Ovary (tissue), 9 donors: Measurements from ENCODE around the gene COX14. TPM values are rescaled to one million over a fixed set of nuclear protein-coding genes. Genes with fewer than 3 reads are reported as not detected.

Source experiments
- DNase-seq, 5 donors: peaks; one replicate each; pipeline ENCODE4 v3.0.0-alpha.2; 2019 to 2020
- H3K27ac ChIP-seq, 2 donors: fragments of 200-600 bp; one replicate each; pipeline versions ENCODE4 v1.5.1 to v1.8.0; 2019 to 2022
- H3K27me3 ChIP-seq: fragments of 200-600 bp; one replicate; pipeline ENCODE4 v1.8.0; 2022
- H3K36me3 ChIP-seq: fragments of 200-600 bp; sonication (generic); one replicate; pipeline ENCODE4 v1.5.1; 2019
- H3K4me1 ChIP-seq: one replicate; pipeline ENCODE4 v1.8.1; 2013; ENCODE audit warnings: mild to moderate bottlenecking, moderate library complexity; ENCODE audit not compliant: insufficient read depth
- H3K4me3 ChIP-seq: fragments of 200-600 bp; sonication (generic); one replicate; pipeline ENCODE4 v1.5.1; 2017
- H3K9me3 ChIP-seq, 2 donors: fragments of 200-600 bp in 1 of 2; sonication (generic) in 1 of 2; one replicate each; pipeline versions ENCODE4 v1.5.1 to v1.8.1; 2013 to 2019; ENCODE audit warnings: mild to moderate bottlenecking in 1 of 2, moderate library complexity in 1 of 2
- CTCF ChIP-seq, 3 donors: fragments of 450-650 bp in 2 of 3; fragments of 200-600 bp in 1 of 3; IDR thresholded peaks; one replicate each; pipeline versions ENCODE4 v1.5.1 to v1.8.0; 2016 to 2022; ENCODE audit warnings: antibody characterized with exemption in 3 of 3, mild to moderate bottlenecking in 1 of 3
- EP300 ChIP-seq: sonication (generic); formaldehyde crosslinking; IDR thresholded peaks from one replicate; pipeline ENCODE4 v1.6.1; 2017; ENCODE audit warnings: antibody characterized with exemption
- POLR2A ChIP-seq: fragments of 450-650 bp; IDR thresholded peaks from one replicate; pipeline ENCODE4 v1.6.1; 2017; ENCODE audit warnings: antibody characterized with exemption, mild to moderate bottlenecking, moderate library complexity
- WGBS, 3 donors: extraction: QIAGEN DNeasy Blood & Tissue Kit in 1 of 3; methylation state at CpG; one replicate each; pipeline versions ENCODE4 v1.1.5 to v1.1.7; 2013 to 2017; 5-methylcytosine and 5-hydroxymethylcytosine counted together
- intact Hi-C, 4 donors: fragments of 100-400 bp; cut with DNase I; formaldehyde crosslinking; loops; one replicate each; pipeline versions ENCODE4 v1.11.0 to v1.15.1; 2022 to 2023
- polyA plus RNA-seq, 2 donors: library from polyadenylated mRNA; stranded (reverse); fragments of 200-250 nt in 1 of 2; fragments of 350-450 nt in 1 of 2; fragmentation: Illumina TruSeq in 1 of 2; extraction: RNeasy Lipid Tissue Mini Kit (QIAGEN cat#74804) in 1 of 2; gene quantifications; one replicate each; pipeline ENCODE4 v1.2.3, GENCODE V29; 2013 to 2014
- total RNA-seq, 7 donors: library from RNA; depleted of rRNA in 2 of 7; stranded (reverse); fragments of >200 nt in 2 of 7; fragmentation: NEBNext Ultra II Directional in 3 of 7; extraction: Animal tissue kit (Norgen Biotek cat#: 25700) in 3 of 7; gene quantifications; one replicate each; pipeline versions ENCODE4 v1.1.0 to v1.2.4, GENCODE V29; 2016 to 2023
- donor health status: DM: no; HTN: no; CAD: no; lungs with moderate emphysema.
- donor health status: DM: no; HTN: no; CAD: no.
- donor health status: Bipolar disorder and iron deficiency.
- donor health status: DM: yes; HTN: yes; CAD: no.
- donor health status: DM: no; HTN: no; CAD: no.
- donor health status: DM: yes; HTN: yes; CAD: no.

The COX14 gene
- total and polyA plus RNA-seq, 9 donors = 37.5 to 85.4 (median 46.4) TPM

- Histone ChIP-seq H3K27me3 (no peaks in the 10 kb centered on the region), H3K36me3 (no peaks in the 10 kb centered on the region), H3K4me1 (no peaks in the 10 kb centered on the region), H3K9me3 (no peaks in the 10 kb centered on the region), H3K4me3 (no peak overlapping the region), H3K27ac (no peak overlapping the region)
- TF ChIP-seq CTCF (IDR thresholded peaks at IDR 0.05) (no peak), POLR2A (no peak), EP300 (no peak)
- 67 to 73% (median 68%) methylated on average over 10 of the region's 10 CpGs for WGBS, 3 donors
- intact Hi-C loops = loop anchor here (5.0 to 10.0 kb wide), 5 partner anchors 105 to 298 kb away; no protein-coding TSS in a partner anchor
- peak in 1 of 5 donors; percentile 26 for DNase-seq
Measured at GRCh38 chr12:50072198-50072907, 39.7 kb upstream of the COX14 start.

GRCh38 chr12:50073206-50073605, 38.8 kb upstream of the COX14 start:
- H3K9me3 ChIP-seq = no peaks in the 10 kb centered on the region
- WGBS, 3 donors = 90 to 97% (median 91%) methylated on average over 7 of the region's 7 CpGs
- no peaks in the 10 kb centered on the region for H3K27me3 ChIP-seq
- DNase-seq = peak in 1 of 5 donors; percentile 28
- no peaks in the 10 kb centered on the region for H3K4me1 ChIP-seq
- no peaks in the 10 kb centered on the region for H3K36me3 ChIP-seq
- H3K4me3 ChIP-seq = no peak overlapping the region
- intact Hi-C loops = loop anchor here (5.0 to 10.0 kb wide), 5 partner anchors 104 to 298 kb away; no protein-coding TSS in a partner anchor
- no peak for TF ChIP-seq EP300
- no peak overlapping the region for H3K27ac ChIP-seq

GRCh38 chr12:50073712-50074111, 38.3 kb upstream of the COX14 start:
- H3K27ac ChIP-seq = no peak overlapping the region
- no peaks in the 10 kb centered on the region for H3K9me3 ChIP-seq
- H3K27me3 ChIP-seq = no peaks in the 10 kb centered on the region
- TF ChIP-seq EP300 = no peak
- TF ChIP-seq CTCF (IDR thresholded peaks at IDR 0.05) = no peak
- H3K36me3 ChIP-seq = no peaks in the 10 kb centered on the region
- intact Hi-C loops = loop anchor here (2.0 to 10.0 kb wide), 6 partner anchors 101 to 299 kb away; no protein-coding TSS in a partner anchor
- WGBS, 3 donors = 80 to 91% (median 85%) methylated on average over 10 of the region's 10 CpGs
- H3K4me1 ChIP-seq = no peaks in the 10 kb centered on the region
- peak in 1 of 5 donors; percentile 30 for DNase-seq
- H3K4me3 ChIP-seq = no peak overlapping the region

GRCh38 chr12:50074936-50075807, 36.9 kb upstream of the COX14 start:
- WGBS, 3 donors = 3 to 4% (median 4%) methylated on average over 9 of the region's 9 CpGs
- H3K27me3 ChIP-seq = no peaks in the 10 kb centered on the region
- no peak overlapping the region for H3K4me3 ChIP-seq

More at GRCh38 chr12:50074936-50075807, 36.9 kb upstream of the COX14 start:
- peak; percentile 78 to 90 (median 88) for DNase-seq
- peak; percentile 87 to 96 (median 92) for TF ChIP-seq CTCF (IDR thresholded peaks at IDR 0.05)
- TF ChIP-seq EP300 = no peak
- TF ChIP-seq POLR2A = no peak
- Histone ChIP-seq H3K9me3 (no peaks in the 10 kb centered on the region), H3K36me3 (no peaks in the 10 kb centered on the region), H3K27ac (no peak overlapping the region), H3K4me1 (no peaks in the 10 kb centered on the region)
- intact Hi-C loops = loop anchor here (2.0 to 10.0 kb wide), 7 partner anchors 97 to 300 kb away; no protein-coding TSS in a partner anchor
